ENCODE data around the gene MPC1. TPM values are rescaled to one million over a fixed set of nuclear protein-coding genes. Genes with fewer than 3 reads are reported as not detected.

Gene MPC1
- total RNA-seq, 1 donor from 2014 or later = 23.8 TPM

DNA sequence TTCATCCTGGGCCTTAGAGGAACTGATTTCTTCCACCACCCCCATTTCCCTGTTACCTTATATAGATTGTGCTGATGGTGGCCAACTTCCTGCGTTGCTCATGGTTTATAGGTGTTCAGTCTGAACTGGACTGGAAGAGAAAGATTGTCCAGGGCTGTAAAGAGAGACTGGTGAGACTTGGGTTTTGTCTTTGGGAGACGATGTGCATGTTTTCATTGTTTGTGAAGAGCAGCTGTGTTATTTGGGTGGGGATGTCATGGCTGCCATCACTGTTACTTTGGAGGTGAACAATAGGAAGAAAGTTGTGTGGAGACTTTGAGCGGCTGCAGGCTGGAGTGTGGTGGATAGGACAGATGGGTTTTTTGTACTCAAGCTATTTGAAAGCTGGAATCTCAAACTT is 15.6 kb upstream of the MPC1 start:
- intact Hi-C loops (cut with DNase I) = no loop called here
- TF ChIP-seq, protein P1, sequence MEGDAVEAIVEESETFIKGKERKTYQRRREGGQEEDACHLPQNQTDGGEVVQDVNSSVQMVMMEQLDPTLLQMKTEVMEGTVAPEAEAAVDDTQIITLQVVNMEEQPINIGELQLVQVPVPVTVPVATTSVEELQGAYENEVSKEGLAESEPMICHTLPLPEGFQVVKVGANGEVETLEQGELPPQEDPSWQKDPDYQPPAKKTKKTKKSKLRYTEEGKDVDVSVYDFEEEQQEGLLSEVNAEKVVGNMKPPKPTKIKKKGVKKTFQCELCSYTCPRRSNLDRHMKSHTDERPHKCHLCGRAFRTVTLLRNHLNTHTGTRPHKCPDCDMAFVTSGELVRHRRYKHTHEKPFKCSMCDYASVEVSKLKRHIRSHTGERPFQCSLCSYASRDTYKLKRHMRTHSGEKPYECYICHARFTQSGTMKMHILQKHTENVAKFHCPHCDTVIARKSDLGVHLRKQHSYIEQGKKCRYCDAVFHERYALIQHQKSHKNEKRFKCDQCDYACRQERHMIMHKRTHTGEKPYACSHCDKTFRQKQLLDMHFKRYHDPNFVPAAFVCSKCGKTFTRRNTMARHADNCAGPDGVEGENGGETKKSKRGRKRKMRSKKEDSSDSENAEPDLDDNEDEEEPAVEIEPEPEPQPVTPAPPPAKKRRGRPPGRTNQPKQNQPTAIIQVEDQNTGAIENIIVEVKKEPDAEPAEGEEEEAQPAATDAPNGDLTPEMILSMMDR (IDR thresholded peaks at IDR 0.05) = no peak
- Histone ChIP-seq H3K27ac (no peak overlapping the region), H3K36me3 (no peaks in the 10 kb centered on the region), H3K4me3 (no peak overlapping the region), H3K4me1 (peaks cover 0 to 2% of the 10 kb centered on the region in 2 donors), H3K9me3 (no peaks in the 10 kb centered on the region), H3K27me3 (no peaks in the 10 kb centered on the region)
- DNase-seq (ENCODE audit: low spot score in 2 of 2) = no peak

DNA sequence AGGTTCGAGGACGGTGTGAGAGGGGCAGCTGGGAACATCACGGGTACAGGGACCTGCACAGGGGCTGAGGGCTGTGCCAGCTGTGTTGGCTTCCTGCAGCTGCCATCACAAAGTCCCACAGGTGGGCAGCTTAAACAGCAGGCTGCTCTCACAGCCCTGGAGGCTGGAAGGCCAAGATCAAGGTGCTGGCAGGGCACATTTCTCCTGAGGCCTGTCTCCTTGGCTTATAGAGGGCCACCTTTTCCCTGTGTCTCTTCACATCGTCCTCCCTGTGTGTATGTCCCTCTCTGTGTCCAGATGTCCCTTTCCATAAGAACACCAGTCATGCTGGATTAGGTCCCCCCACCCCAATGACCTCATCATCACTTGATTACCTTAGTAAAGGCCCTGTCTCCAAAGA is 15.1 kb upstream of the MPC1 start:
- intact Hi-C loops (cut with DNase I) = no loop called here
- no peak for DNase-seq (ENCODE audit: low spot score in 2 of 2)
- Histone ChIP-seq H3K27ac (no peak overlapping the region), H3K27me3 (no peaks in the 10 kb centered on the region), H3K4me3 (no peak overlapping the region), H3K36me3 (no peaks in the 10 kb centered on the region), H3K4me1 (peaks cover 0 to 2% of the 10 kb centered on the region in 2 donors), H3K9me3 (no peaks in the 10 kb centered on the region)
- TF ChIP-seq, protein P1 (IDR thresholded peaks at IDR 0.05) = no peak

DNA sequence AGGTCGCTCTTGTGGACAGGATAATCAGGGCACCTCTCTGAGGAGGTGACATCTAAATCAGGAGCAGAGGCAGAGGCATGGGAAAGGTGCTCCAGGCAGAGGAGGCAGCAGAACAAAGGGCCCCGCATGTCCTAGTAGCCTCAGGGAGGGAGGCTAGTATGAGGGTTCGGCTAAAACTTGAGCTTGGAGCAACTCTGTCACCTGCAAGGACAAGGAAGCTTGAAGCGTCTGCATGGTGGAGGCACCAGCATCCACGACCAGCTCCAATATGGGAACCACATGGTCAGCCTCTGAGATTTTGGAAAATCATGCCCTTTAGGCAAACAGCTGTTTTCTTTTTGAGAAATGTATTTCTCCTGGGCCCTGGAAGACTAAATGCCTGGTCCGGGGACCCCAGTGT is 13.0 kb upstream of the MPC1 start:
- no peaks in the 10 kb centered on the region for H3K27me3 ChIP-seq
- intact Hi-C loops (cut with DNase I) = no loop called here
- H3K4me1 ChIP-seq = peaks cover 0 to 2% of the 10 kb centered on the region in 2 donors
- no peak overlapping the region for H3K27ac ChIP-seq
- H3K36me3 ChIP-seq = no peaks in the 10 kb centered on the region
- DNase-seq (ENCODE audit: low spot score in 2 of 2) = no peak
- no peak overlapping the region for H3K4me3 ChIP-seq
- H3K9me3 ChIP-seq = no peaks in the 10 kb centered on the region
- TF ChIP-seq, protein P1 (IDR thresholded peaks at IDR 0.05) = no peak

DNA sequence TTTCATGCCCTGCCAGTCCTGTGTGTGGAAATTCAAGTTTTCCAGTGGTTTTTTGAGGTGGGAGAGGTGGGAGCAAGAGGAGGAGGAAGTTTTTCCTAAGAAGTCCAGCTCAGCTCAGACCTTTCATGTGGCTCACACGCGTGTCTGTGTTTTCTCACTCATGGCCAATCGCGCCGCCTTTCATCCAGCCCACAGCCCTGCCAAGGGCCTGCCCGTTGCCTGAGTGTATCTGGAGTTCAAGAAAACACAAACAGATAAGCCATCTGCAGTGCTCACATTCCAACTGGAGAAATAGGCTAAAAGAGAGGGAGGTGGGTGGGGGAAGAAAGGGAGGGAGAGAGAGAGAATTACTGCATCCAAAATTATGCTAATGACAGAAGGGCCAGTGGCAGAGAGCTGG is 12.6 kb upstream of the MPC1 start:
- no peaks in the 10 kb centered on the region for H3K9me3 ChIP-seq
- DNase-seq (ENCODE audit: low spot score in 2 of 2) = no peak
- intact Hi-C loops (cut with DNase I) = no loop called here
- H3K27me3 ChIP-seq = no peaks in the 10 kb centered on the region
- H3K36me3 ChIP-seq = no peaks in the 10 kb centered on the region
- TF ChIP-seq, protein P1 (IDR thresholded peaks at IDR 0.05) = no peak
- H3K27ac ChIP-seq = no peak overlapping the region
- H3K4me1 ChIP-seq = no peaks in the 10 kb centered on the region
- H3K4me3 ChIP-seq = no peak overlapping the region

DNA sequence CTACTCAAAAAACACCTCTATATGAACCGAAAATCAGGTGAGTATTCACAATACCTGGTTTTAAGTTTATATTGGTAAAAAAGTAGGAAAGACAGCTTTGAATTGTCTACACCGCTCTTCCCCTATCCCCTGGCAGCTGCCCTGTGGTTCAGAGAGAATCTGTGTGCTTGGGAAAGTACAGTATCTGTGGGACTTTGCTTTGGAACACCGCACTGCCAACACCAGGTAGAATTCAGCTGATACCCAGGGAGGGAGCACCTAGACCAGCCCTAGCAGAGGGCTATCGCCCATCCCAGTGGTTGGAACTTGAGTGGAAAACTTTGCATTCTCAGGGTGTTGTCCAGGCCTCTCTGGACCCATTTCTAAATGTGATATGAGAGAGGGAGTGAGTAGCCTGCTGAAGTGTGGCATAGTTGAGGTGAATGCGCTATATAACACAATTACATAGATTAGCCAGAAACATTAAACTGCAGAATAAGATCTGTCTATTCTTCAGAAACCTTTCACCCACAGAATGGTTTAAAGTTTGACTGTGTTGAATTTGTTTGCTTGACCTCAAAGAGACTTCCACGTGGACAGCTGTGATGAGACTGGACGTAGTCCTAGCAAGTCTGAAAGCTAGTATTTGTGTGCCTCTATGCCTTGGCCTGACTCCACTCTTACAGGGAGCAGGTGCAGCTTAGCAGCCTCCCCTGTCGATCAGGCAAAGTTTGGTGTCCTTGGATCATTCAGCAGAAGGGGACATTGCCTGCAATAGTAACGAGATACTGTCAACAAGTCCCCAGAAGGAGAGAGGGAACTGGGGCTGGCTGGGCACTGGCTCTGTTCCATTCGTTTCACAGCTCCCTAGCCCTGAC is 11.5 kb upstream of the MPC1 start:
- Histone ChIP-seq H3K27me3 (no peaks in the 10 kb centered on the region), H3K36me3 (no peaks in the 10 kb centered on the region), H3K9me3 (no peaks in the 10 kb centered on the region), H3K4me3 (no peak overlapping the region), H3K4me1 (no peaks in the 10 kb centered on the region), H3K27ac (no peak overlapping the region)
- intact Hi-C loops (cut with DNase I) = no loop called here
- no peak for DNase-seq (ENCODE audit: low spot score in 2 of 2)
- TF ChIP-seq, protein P1 (IDR thresholded peaks at IDR 0.05) = no peak

All from ascending aorta (tissue), 2 donors.